Esophagus muscularis mucosa (tissue), 4 donors: ENCODE measurements around the gene UHRF1.

Source experiments
- CTCF ChIP-seq, 3 experiments: fragments of 200-600 bp in 2 of 3; fragments of 450-650 bp in 1 of 3; sonication (generic) in 2 of 3; IDR thresholded peaks; one replicate each; pipeline ENCODE4 v1.5.1; 2017 to 2019; ENCODE audit warnings: antibody characterized with exemption in 3 of 3, mild to moderate bottlenecking in 2 of 3, moderate library complexity in 1 of 3
- EP300 ChIP-seq: sonication (generic); formaldehyde crosslinking; IDR thresholded peaks from one replicate; pipeline ENCODE4 v1.6.1; 2017; ENCODE audit warnings: antibody characterized with exemption
- POLR2A ChIP-seq: fragments of 450-650 bp; IDR thresholded peaks from one replicate; pipeline ENCODE4 v1.6.1; 2017; ENCODE audit warnings: antibody characterized with exemption, moderate library complexity, mild to moderate bottlenecking, low read depth
- POLR2AphosphoS5 ChIP-seq, 2 donors: sonication (generic); formaldehyde crosslinking; IDR thresholded peaks; one replicate each; pipeline ENCODE4 v1.6.1; 2017; ENCODE audit warnings: antibody characterized with exemption in 2 of 2

- no peak for TF ChIP-seq CTCF (IDR thresholded peaks at IDR 0.05)
- TF ChIP-seq POLR2A: no peak
- TF ChIP-seq EP300: no peak
- TF ChIP-seq POLR2AphosphoS5 (IDR thresholded peaks at IDR 0.05): no peak
These were observed 39.1 kb upstream of the UHRF1 start for GRCh38 chr19:4870025-4870700.
